Tibial nerve (tissue), 3 donors: ENCODE measurements around the gene CECR2.

Experiments used
- CTCF ChIP-seq, 5 experiments: fragments of 200-600 bp in 3 of 5; fragments of 450-650 bp in 2 of 5; sonication (generic) in 3 of 5; IDR thresholded peaks; one replicate each; pipeline ENCODE4 v1.5.1; 2016 to 2019; ENCODE audit warnings: antibody characterized with exemption in 5 of 5, mild to moderate bottlenecking in 3 of 5, moderate library complexity in 2 of 5
- POLR2A ChIP-seq, 2 donors: fragments of 450-650 bp; IDR thresholded peaks; one replicate each; pipeline ENCODE4 v1.6.1; 2017; ENCODE audit warnings: antibody characterized with exemption in 2 of 2, mild to moderate bottlenecking in 2 of 2, moderate library complexity in 2 of 2

- TF ChIP-seq CTCF (IDR thresholded peaks at IDR 0.05), result peak in 2 of 5 experiments; percentile 16 to 36
- TF ChIP-seq POLR2A (IDR thresholded peaks at IDR 0.05), result no peak
These were observed 2.4 kb upstream of the CECR2 start for GRCh38 chr22:17366830-17367229.
